DND-41 (cell line): ENCODE results near the gene SARM1.

Experiments
- ATAC-seq: fragments of 200-7000 bp; cut with Tn5 transposase; 3 replicates; pipeline ENCODE4 v1.9.1; 2021; ENCODE audit warnings: low read depth; ENCODE audit not compliant: insufficient read depth
- DNase-seq: peaks from one replicate; pipeline ENCODE4 v3.0.0-alpha.2; 2020
- H2AFZ ChIP-seq: 2 replicates; pipeline ENCODE4 v1.6.0; 2012; ENCODE audit warnings: low read depth, low read length
- H3K27ac ChIP-seq: 2 replicates; pipeline ENCODE4 v1.5.1; 2012; ENCODE audit warnings: low read length, inconsistent platforms
- H3K27me3 ChIP-seq: fragments of 200-600 bp; sonication (generic); 2 replicates; pipeline ENCODE4 v1.6.0; 2012; ENCODE audit warnings: low read length, mild to moderate bottlenecking, inconsistent platforms; ENCODE audit not compliant: insufficient read depth, poor library complexity
- H3K36me3 ChIP-seq: 2 replicates; pipeline ENCODE4 v1.5.1; 2012; ENCODE audit warnings: low read length, inconsistent platforms; ENCODE audit not compliant: insufficient read depth
- H3K4me1 ChIP-seq: 2 replicates; pipeline ENCODE4 v1.5.1; 2012; ENCODE audit warnings: mild to moderate bottlenecking, low read length; ENCODE audit not compliant: insufficient read depth
- H3K4me2 ChIP-seq: 2 replicates; pipeline ENCODE4 v1.6.0; 2012; ENCODE audit warnings: mild to moderate bottlenecking, moderate library complexity, low read length, inconsistent platforms; ENCODE audit not compliant: insufficient read depth
- H3K4me3 ChIP-seq, 2 experiments: fragments of 200-600 bp in 1 of 2; shearing (Covaris generic) in 1 of 2; 2 replicates each; pipeline ENCODE4 v1.5.1; 2012 to 2016; ENCODE audit warnings: inconsistent platforms in 2 of 2, low read length in 2 of 2, mild to moderate bottlenecking in 2 of 2, low read depth in 1 of 2, moderate library complexity in 1 of 2
- H3K79me2 ChIP-seq: 2 replicates; pipeline ENCODE4 v1.6.0; 2012; ENCODE audit warnings: low read length, inconsistent platforms; ENCODE audit not compliant: insufficient read depth
- H3K9ac ChIP-seq: 2 replicates; pipeline ENCODE4 v1.6.0; 2012; ENCODE audit warnings: low read depth, mild to moderate bottlenecking, inconsistent platforms, low read length, moderate library complexity
- H3K9me3 ChIP-seq: 2 replicates; pipeline ENCODE4 v1.5.1; 2012; ENCODE audit warnings: low read length, moderate library complexity, mild to moderate bottlenecking, inconsistent platforms; ENCODE audit not compliant: insufficient read depth, severe bottlenecking
- H4K20me1 ChIP-seq: 2 replicates; pipeline ENCODE4 v1.6.0; 2012; ENCODE audit warnings: low read length; ENCODE audit not compliant: insufficient read depth
- CTCF ChIP-seq: IDR thresholded peaks from 2 replicates; pipeline ENCODE4 v1.5.1; 2012; ENCODE audit warnings: borderline replicate concordance, low read length, moderate library complexity, mild to moderate bottlenecking; ENCODE audit not compliant: poor library complexity, severe bottlenecking; ENCODE audit errors: extremely low read depth
- EZH2 ChIP-seq: IDR thresholded peaks from 3 replicates; pipeline ENCODE4 v1.6.1; 2012; ENCODE audit warnings: borderline replicate concordance, low read depth, mild to moderate bottlenecking, moderate library complexity, low read length, inconsistent platforms; ENCODE audit not compliant: severe bottlenecking

Gene SARM1

GRCh38 chr17:28406473-28406814 is 35.0 kb downstream of the SARM1 start:
- TF ChIP-seq EZH2 (no peak), CTCF (no peak)
- no peaks in the 10 kb centered on the region for H3K36me3 ChIP-seq
- no peak overlapping the region for H3K9ac ChIP-seq
- DNase-seq (no peak), ATAC-seq (no peak)
- H3K9me3 ChIP-seq, result no peaks in the 10 kb centered on the region
- H3K4me1 ChIP-seq, result no peaks in the 10 kb centered on the region
- no peak overlapping the region for H3K4me3 ChIP-seq
- no peaks in the 10 kb centered on the region; the same call in 1 of the 2 replicates for H4K20me1 ChIP-seq
- H3K27me3 ChIP-seq, result peaks cover 21% of the 10 kb centered on the region
- H3K4me2 ChIP-seq, result no peak overlapping the region
- H3K27ac ChIP-seq, result no peak overlapping the region
- no peak overlapping the region for H2AFZ ChIP-seq
- no peaks in the 10 kb centered on the region for H3K79me2 ChIP-seq

- no peak for ATAC-seq
- no peaks in the 10 kb centered on the region for H3K79me2 ChIP-seq
- no peak overlapping the region for H2AFZ ChIP-seq
- DNase-seq, result no peak
- peaks cover 28% of the 10 kb centered on the region for H3K27me3 ChIP-seq
- no peak overlapping the region for H3K4me3 ChIP-seq
- H3K4me1 ChIP-seq, result no peaks in the 10 kb centered on the region
- no peaks in the 10 kb centered on the region for H3K9me3 ChIP-seq
- no peak overlapping the region for H3K9ac ChIP-seq
- TF ChIP-seq EZH2 (no peak), CTCF (no peak)
- no peaks in the 10 kb centered on the region for H3K36me3 ChIP-seq
- no peak overlapping the region for H3K4me2 ChIP-seq
- no peak overlapping the region for H3K27ac ChIP-seq
- H4K20me1 ChIP-seq, result no peaks in the 10 kb centered on the region; the same call in 1 of the 2 replicates
Observed at GRCh38 chr17:28407130-28407973, 35.9 kb downstream of the SARM1 start.

GRCh38 chr17:28407974-28408306 is 36.4 kb downstream of the SARM1 start:
- H3K4me2 ChIP-seq, result no peak overlapping the region
- ATAC-seq (no peak), DNase-seq (no peak)
- peaks cover 28% of the 10 kb centered on the region for H3K27me3 ChIP-seq
- H3K27ac ChIP-seq, result no peak overlapping the region
- H4K20me1 ChIP-seq, result no peaks in the 10 kb centered on the region; the same call in 1 of the 2 replicates
- H2AFZ ChIP-seq, result no peak overlapping the region
- H3K9me3 ChIP-seq, result no peaks in the 10 kb centered on the region
- TF ChIP-seq EZH2 (no peak), CTCF (no peak)
- H3K4me3 ChIP-seq, result no peak overlapping the region
- no peaks in the 10 kb centered on the region for H3K79me2 ChIP-seq
- H3K9ac ChIP-seq, result no peak overlapping the region
- H3K4me1 ChIP-seq, result no peaks in the 10 kb centered on the region
- no peaks in the 10 kb centered on the region for H3K36me3 ChIP-seq
